ENCODE results near the gene VAC14.

The VAC14 gene

DNA sequence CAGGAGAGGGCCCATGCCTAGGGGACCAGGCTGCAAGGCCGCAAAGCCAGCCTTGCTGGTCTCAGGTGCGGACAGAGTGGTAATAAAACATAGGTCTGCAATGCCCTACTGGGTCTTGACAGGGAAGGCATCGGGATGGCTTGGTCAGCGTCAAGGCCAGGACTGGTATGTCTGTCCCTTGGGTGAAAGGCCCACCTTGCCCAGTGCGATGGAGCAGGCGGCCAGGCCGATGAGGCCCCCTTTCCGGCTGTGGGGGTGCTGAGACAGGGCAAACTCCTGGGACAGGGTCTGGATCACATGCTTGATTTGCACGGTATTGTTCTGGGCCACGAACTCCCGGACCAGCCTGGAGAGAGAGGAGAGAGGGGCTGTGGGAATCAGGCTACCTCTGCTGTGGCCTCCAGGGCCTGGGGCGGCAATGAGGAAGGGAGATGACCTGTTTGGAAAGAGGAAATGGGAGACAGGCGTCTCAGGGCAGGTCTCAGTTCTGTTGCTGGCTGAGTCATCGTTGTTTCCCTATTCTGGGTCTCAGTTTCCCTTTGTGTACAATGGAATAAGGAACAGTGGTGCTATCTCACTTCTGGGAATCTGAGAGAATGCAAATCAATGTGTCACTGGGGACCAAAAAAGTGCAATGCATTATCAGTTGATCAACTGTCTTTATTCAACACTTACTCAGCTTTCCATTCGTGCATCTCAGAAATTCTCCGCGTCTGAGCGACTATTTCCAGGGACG lies 14.8 kb downstream of the VAC14 start:
- no peaks in the 10 kb centered on the region for H4K20me1 ChIP-seq (ENCODE audit: insufficient read depth, low read length, poor library complexity, severe bottlenecking)
- no peaks in the 10 kb centered on the region for H3K79me2 ChIP-seq (ENCODE audit: insufficient read depth, low read length)
- no peak overlapping the region for H2AFZ ChIP-seq (ENCODE audit: low read length)
- no peaks in the 10 kb centered on the region for H3K27me3 ChIP-seq (ENCODE audit: insufficient read depth, low read length, poor library complexity, severe bottlenecking)
- H3K9ac ChIP-seq (ENCODE audit: low read depth, low read length, poor library complexity, severe bottlenecking), result no peak overlapping the region
- H3K9me3 ChIP-seq (ENCODE audit: insufficient read depth, low read depth, low read length), result no peaks in the 10 kb centered on the region
- no peaks in the 10 kb centered on the region for H3K4me1 ChIP-seq (ENCODE audit: insufficient read depth, low read length, poor library complexity, severe bottlenecking)
- TF ChIP-seq CTCF (conservative IDR thresholded peaks at IDR 0.05; ENCODE audit: low read length), result no peak
- no peak for TF ChIP-seq EZH2phosphoT487 (IDR thresholded peaks at IDR 0.05; ENCODE audit: borderline replicate concordance)
- no peaks in the 10 kb centered on the region for H3F3A ChIP-seq (ENCODE audit: low read depth)
- no peak overlapping the region for H3K4me3 ChIP-seq (ENCODE audit: low read length, poor library complexity, severe bottlenecking)
- peaks cover 54% of the 10 kb centered on the region; the same call in 1 of the 2 replicates for H3K36me3 ChIP-seq (ENCODE audit: insufficient read depth, low read length)
- H3K9me2 ChIP-seq (replicated peaks; ENCODE audit: low read depth, low read length), result no peaks in the 10 kb centered on the region
- H3K4me2 ChIP-seq (ENCODE audit: low read depth, low read length, poor library complexity, severe bottlenecking), result no peak overlapping the region

DNA sequence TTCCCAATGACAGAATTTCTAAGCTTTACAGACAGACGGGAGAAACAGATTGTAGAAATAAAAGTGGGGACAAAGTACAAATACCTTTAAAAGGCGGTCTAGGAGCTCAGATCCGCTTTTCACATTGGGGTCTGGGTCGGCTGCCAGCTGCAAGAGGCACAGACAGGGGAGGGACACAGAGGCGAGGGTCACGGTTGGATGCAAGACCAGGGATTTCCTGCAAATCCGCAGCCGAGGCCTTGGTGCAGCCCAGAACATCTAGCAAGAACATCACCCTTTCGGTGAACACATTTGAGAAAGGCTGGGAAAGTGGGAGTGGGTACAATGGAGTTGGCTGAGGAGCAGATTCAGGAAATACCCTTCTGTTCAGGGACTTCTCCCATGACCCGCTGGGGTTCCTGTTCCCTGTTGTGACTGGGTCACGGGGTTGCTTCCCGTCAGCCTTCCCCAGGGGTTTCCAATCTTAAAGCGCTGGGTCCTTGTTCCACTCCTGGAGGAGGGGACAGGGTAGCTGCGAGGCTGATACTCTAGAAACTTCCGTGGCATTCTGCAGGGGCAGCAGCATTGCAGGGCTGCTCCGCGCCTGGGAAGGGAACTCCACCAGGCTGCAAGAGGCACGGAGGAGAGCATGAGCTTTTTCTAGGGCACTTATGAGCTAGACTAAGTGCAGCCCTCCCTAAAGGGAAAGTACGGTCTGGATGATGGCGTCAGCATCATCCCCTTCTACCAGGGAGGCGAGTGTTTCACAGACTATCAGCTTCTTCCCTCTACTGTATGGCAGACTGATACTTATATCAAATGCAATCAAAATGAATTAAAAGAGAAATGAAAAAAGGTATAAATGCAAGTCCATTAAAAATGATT lies 16.0 kb downstream of the VAC14 start:
- Histone ChIP-seq H3K4me1 (ENCODE audit: insufficient read depth, low read length, poor library complexity, severe bottlenecking) (no peaks in the 10 kb centered on the region), H3K4me3 (ENCODE audit: low read length, poor library complexity, severe bottlenecking) (no peak overlapping the region), H3K9me3 (ENCODE audit: insufficient read depth, low read depth, low read length) (no peaks in the 10 kb centered on the region), H4K20me1 (ENCODE audit: insufficient read depth, low read length, poor library complexity, severe bottlenecking) (no peaks in the 10 kb centered on the region), H3K9ac (ENCODE audit: low read depth, low read length, poor library complexity, severe bottlenecking) (no peak overlapping the region), H2AFZ (ENCODE audit: low read length) (no peak overlapping the region), H3K36me3 (ENCODE audit: insufficient read depth, low read length) (peaks cover 67% of the 10 kb centered on the region; the same call in 1 of the 2 replicates), H3K9me2 (replicated peaks; ENCODE audit: low read depth, low read length) (no peaks in the 10 kb centered on the region), H3K4me2 (ENCODE audit: low read depth, low read length, poor library complexity, severe bottlenecking) (no peak overlapping the region), H3K79me2 (ENCODE audit: insufficient read depth, low read length) (no peaks in the 10 kb centered on the region), H3F3A (ENCODE audit: low read depth) (no peaks in the 10 kb centered on the region), H3K27me3 (ENCODE audit: insufficient read depth, low read length, poor library complexity, severe bottlenecking) (no peaks in the 10 kb centered on the region)
- TF ChIP-seq CTCF (conservative IDR thresholded peaks at IDR 0.05; ENCODE audit: low read length) (no peak), EZH2phosphoT487 (IDR thresholded peaks at IDR 0.05; ENCODE audit: borderline replicate concordance) (no peak)

DNA sequence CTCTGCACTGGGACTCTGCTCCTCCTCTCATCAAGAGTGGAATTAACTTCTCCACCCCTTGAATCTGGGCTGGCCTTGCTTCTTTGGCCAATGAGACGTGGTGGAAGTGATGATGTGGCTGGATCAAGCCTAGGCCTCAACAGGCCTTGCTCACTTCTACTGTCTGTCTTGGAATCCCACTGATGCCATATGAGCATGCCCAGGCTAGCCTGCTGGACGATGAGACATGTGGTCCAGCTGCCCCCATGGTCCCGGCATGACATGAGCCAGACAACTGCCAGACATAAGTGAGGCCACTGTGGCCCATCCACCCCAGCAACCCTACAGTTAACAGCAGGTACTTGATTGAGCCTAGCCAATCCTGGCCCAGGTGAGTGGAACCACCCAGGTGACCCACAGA lies 18.7 kb downstream of the VAC14 start:
- H3K9me2 ChIP-seq (replicated peaks; ENCODE audit: low read depth, low read length), result no peaks in the 10 kb centered on the region
- no peak overlapping the region for H3K9ac ChIP-seq (ENCODE audit: low read depth, low read length, poor library complexity, severe bottlenecking)
- H3K27me3 ChIP-seq (ENCODE audit: insufficient read depth, low read length, poor library complexity, severe bottlenecking), result no peaks in the 10 kb centered on the region

More for the DNA sequence above, 18.7 kb downstream of the VAC14 start:
- no peak for TF ChIP-seq EZH2phosphoT487 (IDR thresholded peaks at IDR 0.05; ENCODE audit: borderline replicate concordance)
- TF ChIP-seq CTCF (conservative IDR thresholded peaks at IDR 0.05; ENCODE audit: low read length), result no peak
- H3K4me2 ChIP-seq (ENCODE audit: low read depth, low read length, poor library complexity, severe bottlenecking), result no peak overlapping the region
- H3K9me3 ChIP-seq (ENCODE audit: insufficient read depth, low read depth, low read length), result no peaks in the 10 kb centered on the region
- no peaks in the 10 kb centered on the region for H3K4me1 ChIP-seq (ENCODE audit: insufficient read depth, low read length, poor library complexity, severe bottlenecking)
- no peaks in the 10 kb centered on the region for H4K20me1 ChIP-seq (ENCODE audit: insufficient read depth, low read length, poor library complexity, severe bottlenecking)
- H3K4me3 ChIP-seq (ENCODE audit: low read length, poor library complexity, severe bottlenecking), result no peak overlapping the region
- no peaks in the 10 kb centered on the region for H3K79me2 ChIP-seq (ENCODE audit: insufficient read depth, low read length)
- H3F3A ChIP-seq (ENCODE audit: low read depth), result no peaks in the 10 kb centered on the region
- no peak overlapping the region for H2AFZ ChIP-seq (ENCODE audit: low read length)
- peaks cover 76% of the 10 kb centered on the region; the same call in 1 of the 2 replicates for H3K36me3 ChIP-seq (ENCODE audit: insufficient read depth, low read length)
